Measurements from ENCODE around the gene INPP5D.
"Not testable (repeated sequence)": the region's sequence is repeated elsewhere in the genome, so short reads cannot be mapped to it uniquely, and the experiment has no call there.

The INPP5D gene

DNA sequence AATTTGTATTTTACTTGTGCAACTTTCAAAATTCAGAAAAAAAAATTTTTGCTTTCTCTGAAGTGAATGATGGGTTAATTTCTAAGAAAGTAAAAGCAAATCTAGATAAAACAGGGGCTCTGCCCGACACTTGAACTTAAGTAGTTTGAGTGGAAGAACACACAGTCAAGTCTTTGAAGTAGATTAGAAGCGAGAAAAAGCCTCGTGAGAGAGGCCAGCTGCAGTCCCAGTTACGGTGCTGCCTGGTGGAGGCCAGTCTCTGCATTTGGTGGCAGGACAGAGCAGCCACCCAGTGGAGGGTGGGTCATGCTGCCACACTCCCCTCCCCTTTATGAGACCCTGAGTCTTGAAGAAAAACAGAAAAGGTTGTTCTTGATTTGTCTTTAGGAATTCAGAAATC lies 81.8 kb downstream of the INPP5D start:
- DNase-seq (ENCODE audit: low read depth, low spot score) = no peak

DNA sequence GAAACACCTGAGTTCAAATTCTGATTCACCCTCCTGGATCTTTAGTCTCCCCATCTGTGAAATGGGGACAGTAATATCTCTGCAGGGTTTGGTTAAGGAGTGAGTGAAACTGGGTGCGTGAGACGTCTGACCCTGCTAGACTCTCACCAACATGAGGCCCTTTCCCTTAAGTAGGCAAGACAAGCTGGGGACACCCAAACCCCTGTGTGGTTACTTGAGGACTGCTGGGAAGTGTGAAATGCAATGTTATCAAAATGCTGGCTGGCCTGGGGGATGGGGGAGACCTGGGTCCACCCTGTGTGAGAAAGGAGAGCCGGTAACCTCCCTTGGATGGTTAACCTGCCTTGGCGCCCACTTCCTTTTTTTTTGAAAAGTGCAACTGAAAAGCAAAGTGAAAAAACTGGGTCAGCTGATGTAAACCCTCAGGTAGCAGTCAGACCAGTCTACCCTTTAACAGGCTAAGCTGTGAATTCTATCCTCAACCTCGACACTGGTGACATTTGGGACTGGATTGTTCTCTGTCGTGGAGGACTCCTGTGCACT lies 82.3 kb downstream of the INPP5D start:
- no peak for DNase-seq (ENCODE audit: low read depth, low spot score)

DNA sequence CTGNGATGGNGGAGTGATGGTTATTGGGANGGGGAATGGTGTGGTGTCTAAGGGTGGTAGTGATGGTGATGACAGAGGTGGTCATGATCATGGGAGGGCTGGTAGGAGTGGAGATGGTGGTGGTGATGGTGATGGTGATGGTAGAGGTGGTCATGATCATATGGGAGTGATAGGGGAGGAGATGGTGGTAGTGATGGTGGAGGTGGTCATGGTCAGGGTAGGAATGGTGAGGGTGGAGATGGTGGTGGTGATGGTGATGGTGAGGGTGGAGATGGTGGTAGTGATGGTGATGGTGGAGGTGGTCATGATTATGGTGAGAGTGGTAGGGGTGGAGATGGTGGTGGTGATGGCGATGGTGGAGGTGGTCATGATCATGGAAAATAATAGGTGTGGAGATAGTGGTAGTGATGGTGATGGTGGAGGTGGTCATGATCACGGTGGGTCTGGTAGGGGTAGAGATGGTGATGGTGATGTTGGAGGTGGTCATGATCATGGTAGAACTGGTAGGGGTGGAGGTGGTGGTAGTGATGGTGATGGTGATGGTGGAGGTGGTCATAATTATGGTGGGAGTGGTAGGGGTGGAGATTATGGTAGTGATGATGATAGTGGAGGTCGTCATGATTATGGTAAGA lies 83.7 kb downstream of the INPP5D start:
- DNase-seq (ENCODE audit: low read depth, low spot score) = no peak

DNA sequence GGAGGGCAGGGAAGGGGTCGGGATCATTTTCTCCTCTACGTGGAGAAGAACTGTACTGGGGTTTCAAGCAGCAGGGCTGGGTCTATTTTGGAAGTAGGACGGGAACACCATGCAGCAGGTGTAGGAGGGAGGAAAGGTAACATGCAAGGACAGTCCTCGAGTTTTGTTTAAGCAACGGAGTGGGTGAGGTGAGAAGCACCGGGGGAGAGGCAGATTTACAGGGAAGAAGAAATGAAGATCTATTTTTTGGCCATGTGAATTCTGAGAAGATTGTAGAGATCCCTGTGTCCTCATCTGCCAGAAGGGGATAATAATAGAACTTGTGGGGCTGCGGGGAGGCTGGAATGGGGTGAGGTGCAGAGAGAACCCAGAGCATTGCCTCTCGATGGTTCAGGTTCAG lies 85.6 kb downstream of the INPP5D start:
- no peak for DNase-seq (ENCODE audit: low read depth, low spot score)

DNA sequence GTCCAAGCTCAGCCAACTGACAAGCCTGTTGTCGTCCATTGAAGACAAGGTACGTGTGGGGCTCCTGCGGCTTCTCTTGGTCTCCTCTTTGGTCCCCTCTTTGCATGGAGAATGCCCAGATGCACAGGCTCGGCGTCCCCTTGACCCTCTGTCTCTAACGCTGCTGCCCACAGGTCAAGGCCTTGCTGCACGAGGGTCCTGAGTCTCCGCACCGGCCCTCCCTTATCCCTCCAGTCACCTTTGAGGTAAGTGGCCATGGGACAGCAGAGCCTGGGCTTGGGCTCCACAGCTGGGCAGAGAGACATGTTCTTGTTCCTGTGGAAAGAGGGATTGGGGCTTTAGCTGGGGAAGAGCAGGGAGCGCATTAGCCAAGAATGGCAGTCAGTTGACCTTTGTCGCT lies 86.1 kb downstream of the INPP5D start:
- DNase-seq (ENCODE audit: low read depth, low spot score) = no peak

DNA sequence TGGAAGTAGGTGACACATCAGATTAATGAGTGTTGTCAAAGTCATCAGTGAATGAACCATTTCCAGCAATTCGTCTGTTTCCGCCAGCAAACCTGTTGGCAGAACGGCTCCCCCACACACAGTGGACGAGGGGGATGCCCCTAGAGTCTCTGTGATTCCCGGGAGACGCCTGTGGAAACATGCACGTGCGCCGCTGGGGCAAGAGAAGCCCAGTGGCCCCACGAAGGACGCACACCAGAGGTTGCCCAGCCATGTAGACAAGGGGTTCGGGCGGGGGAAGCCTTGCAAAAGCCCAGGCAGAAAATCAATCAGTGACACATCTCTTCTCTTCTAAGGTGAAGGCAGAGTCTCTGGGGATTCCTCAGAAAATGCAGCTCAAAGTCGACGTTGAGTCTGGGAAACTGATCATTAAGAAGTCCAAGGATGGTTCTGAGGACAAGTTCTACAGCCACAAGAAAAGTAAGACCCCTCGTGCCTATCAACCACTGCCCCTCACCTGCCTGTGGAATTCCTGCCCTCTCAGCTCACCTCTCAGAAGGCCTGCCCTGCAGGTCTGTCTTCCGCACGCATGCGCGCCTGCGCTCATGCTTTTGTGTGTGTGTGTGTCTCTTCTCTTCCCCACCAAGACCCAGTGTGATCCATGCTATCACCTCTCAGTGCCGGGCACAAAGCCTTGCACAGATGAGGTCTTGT lies 87.1 kb downstream of the INPP5D start:
- DNase-seq (ENCODE audit: low read depth, low spot score) = no peak

DNA sequence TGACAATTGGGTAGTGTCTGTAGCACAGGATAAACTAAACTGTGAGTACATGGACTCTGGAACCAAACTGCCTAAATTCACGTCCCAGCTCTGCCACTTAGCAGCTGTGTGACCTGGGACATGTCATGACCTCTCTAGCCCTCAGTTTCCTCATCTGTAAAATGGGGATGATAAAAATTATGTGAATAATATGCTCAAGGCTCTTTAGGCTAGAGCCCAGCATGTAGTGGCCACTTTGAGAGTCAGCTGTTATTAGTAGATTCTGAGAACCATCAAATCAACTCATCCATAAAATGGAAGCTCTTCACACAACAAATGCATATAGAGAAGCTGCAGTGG lies 87.7 kb downstream of the INPP5D start:
- DNase-seq (ENCODE audit: low read depth, low spot score) = no peak

DNA sequence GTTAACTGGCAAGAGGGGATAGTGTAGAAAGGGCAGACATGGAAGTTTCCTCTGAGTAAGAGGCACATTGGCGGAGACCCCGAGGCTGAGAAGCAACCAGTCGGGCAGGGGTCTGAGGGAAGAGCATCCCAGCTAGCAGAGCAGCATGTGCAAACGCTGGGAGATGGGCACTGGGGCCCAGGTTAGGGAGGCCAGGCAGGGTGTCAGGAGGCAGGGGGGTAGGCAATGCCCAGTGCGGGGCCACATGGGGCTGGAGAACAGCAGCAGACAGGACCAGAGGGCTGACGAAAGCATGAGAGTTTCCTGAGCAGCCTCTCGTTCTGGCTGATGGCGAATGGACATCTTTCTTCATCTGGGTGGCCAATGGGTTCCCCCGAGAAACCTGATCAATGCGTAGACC lies 88.2 kb downstream of the INPP5D start:
- no peak for DNase-seq (ENCODE audit: low read depth, low spot score)

DNA sequence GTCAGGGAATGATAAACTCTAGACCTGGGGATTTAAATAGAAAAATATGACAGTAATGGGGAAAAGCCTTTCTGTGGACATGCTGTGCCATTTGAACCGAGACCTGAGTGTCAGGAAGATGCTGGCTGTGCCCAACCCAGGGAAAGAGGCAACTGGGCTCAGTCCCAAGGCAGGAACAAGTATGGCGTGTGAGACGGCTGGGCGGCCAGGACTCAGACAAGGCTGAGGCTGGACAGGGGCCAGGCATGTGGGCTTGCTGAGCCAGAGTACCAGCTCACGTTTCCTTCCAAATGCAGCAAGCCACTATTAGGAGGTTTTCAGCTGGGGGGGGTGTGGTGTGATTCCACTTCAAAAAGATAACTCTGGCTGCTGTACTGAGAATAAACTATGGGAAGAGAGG lies 92.4 kb downstream of the INPP5D start:
- peak; percentile 86 for DNase-seq (ENCODE audit: low read depth, low spot score)

DNA sequence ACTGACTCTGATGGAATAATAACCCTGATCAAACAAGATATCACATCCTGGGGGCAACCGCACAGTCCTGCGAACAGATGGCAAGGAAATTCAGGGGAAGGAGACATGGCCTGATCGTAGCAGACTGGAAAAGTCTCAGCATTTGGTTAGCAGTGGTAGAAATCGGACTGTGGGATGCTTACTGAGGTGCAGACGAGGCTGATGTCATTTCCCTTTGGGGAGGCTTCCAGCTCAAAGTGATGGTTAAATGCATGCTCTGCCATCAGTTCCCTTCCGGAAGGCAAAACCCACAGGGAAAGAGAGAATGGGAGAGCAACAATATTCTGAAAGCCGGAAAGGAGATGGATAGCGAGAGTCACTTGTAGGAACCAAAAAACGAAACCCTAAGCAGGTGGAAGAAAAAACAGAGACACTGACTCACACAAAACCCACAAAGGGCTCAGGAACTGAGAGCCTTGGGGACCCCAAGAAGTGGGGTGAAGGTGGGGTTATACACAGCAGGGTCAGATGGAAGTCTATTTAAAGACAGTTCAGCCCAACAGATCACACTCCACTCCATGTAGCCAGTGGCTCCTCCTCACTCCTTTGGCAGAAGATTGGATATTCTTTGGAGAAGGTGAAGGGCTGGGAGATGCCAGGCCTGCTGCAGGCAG lies 93.1 kb downstream of the INPP5D start:
- DNase-seq (ENCODE audit: low read depth, low spot score) = no peak

DNA sequence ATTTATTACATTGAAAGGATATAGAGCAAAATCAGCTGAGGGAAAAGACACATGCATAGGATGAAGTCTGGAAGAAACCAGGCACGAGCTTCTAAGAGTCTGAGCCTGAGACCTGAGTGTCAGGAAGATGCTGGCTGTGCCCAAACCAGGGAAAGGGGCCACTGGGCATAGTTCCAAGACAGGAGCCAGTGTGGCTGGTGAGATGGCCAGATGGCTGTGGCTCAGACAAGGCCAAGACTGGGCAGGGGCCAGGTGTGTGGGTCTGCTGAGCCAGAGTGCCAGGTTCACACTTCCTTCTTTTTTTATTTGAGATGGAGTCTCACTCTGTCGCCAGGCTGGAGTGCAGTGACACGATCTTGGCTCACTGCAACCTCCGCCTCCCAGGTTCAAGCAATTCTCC lies 95.9 kb downstream of the INPP5D start:
- no peak for DNase-seq (ENCODE audit: low read depth, low spot score)

DNA sequence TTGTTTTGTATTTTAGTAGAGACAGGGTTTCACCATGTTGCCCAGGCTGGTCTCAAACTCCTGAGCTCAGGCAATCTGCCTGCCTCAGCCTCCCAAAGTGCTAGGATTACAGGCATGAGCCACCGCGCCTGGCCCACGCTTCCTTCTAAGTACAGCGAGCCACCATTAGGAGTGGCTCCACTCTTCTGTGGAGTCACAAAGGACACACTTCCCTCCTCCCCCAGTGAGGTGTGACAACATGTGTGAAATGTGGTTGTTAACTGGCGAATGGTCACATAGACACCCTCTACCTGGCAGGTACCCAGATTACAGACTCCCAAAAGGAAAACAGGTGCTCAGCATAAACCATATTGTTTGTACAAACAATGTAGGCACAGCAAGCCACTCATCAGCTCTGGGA lies 96.3 kb downstream of the INPP5D start:
- not testable (repeated sequence) for DNase-seq (ENCODE audit: low read depth, low spot score)

DNA sequence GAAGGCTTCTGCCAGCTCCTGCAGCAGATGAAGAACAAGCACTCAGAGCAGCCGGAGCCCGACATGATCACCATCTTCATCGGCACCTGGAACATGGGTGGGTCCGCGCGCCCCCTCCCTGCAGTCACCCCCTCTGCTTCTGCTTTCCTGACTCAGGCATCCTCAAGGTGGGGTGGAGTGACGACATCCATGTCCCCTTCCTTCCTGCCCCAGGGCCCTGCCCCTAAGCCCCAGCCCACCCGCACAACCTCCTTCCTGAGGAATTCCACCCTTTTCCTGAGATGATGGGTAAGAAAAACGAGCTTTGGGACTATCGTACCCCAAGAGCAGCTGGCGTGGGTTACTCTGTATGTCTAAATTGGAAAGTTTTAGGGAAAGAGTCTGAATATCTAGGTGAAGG lies 101.6 kb downstream of the INPP5D start:
- DNase-seq (ENCODE audit: low read depth, low spot score) = no peak

DNA sequence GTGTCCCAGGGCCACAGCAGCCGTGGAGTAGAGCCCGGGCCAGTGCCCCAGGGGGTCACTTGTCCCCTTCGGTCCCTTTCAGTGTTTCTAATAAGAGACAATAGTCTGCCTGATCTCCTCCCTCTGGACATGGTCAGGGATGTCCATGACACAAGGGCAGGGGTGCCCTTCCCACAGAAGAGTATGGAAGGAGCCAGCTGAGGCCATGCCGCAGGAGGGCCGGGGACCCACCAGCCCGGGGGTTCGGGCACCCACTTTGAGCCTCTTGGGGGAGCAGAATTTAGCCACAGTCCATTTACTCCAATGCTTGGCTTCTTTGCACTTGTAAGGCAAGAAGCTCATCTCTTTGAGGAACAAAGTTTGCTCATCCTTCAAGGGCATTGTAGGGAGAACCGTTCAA lies 102.6 kb downstream of the INPP5D start:
- no peak for DNase-seq (ENCODE audit: low read depth, low spot score)

DNA sequence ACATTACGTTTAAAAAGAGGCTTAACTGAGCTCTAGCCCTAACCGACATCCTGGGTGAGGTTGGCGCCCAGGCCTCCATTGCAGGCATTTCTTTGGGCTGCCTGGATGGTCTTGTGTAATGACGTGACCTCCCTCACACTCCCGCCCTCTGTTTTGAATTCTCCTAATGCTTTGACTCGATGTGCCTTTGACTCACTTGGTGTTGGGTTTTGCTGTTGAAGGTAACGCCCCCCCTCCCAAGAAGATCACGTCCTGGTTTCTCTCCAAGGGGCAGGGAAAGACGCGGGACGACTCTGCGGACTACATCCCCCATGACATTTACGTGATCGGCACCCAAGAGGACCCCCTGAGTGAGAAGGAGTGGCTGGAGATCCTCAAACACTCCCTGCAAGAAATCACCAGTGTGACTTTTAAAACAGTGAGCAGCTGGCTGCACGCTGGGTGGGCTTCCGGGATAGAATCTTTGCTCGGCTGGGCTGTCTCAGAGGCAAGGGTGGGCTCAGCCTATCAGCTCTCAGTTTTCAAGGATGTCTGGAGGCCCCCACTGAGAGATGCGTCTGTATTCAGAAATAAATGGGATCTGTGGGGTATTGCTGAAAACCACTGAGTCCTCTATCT lies 103.5 kb downstream of the INPP5D start:
- no peak for DNase-seq (ENCODE audit: low read depth, low spot score)

DNA sequence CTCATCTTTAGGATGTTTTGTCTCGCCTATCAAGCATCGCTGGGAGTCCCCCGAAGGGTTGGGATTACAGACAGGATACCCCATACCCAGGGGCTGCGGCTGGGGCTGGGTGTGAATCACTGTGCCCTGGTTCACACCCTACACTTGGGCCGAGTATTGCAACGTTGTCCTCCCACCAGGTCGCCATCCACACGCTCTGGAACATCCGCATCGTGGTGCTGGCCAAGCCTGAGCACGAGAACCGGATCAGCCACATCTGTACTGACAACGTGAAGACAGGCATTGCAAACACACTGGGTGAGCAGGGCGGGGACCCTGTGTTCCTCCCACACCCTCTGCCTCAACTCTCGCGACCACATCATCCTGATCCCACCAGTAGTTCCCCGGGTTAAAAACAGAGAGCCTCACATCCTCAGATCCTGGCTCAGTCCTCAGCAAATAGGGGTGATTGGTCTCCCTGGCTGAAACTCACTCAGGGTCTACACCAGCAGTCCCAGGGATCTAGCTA lies 104.0 kb downstream of the INPP5D start:
- DNase-seq (ENCODE audit: low read depth, low spot score) = no peak

DNA sequence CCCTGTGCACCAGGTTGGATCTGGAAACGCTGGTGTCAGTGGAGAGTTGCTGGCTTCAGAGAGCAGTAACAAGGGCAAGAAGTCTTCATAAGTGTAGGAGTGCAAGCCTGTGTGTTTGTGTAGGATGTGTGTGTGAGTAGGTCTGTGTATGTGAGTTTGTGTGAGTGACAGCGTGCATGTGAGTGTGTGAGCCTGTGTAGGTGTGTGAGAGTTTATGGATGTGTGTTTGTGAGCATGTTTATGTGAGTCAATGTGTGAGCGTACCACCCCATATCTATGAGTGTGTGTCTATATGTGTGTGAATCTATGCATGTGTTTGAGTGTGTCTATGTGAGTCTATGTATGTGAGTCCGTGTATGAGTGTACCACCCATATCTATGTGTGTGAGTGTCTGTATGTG lies 104.8 kb downstream of the INPP5D start:
- no peak for DNase-seq (ENCODE audit: low read depth, low spot score)

DNA sequence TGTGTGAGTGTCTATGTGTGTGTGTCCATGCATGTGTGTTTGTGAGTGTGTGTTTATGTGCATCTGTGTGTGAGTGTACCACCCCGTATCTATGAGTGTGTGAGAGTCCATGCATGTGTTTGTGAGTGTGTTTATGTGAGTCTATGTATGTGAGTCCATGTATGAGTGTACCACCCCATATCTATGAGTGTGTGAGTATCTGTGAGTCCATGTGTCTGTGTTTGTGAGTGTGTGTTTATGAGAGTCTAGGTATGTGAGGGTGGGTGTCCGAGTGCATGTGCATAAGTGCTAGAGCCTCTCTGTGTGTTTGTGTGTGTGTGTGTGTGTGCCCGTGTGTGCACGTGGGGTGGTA lies 105.4 kb downstream of the INPP5D start:
- DNase-seq (ENCODE audit: low read depth, low spot score) = no peak

DNA sequence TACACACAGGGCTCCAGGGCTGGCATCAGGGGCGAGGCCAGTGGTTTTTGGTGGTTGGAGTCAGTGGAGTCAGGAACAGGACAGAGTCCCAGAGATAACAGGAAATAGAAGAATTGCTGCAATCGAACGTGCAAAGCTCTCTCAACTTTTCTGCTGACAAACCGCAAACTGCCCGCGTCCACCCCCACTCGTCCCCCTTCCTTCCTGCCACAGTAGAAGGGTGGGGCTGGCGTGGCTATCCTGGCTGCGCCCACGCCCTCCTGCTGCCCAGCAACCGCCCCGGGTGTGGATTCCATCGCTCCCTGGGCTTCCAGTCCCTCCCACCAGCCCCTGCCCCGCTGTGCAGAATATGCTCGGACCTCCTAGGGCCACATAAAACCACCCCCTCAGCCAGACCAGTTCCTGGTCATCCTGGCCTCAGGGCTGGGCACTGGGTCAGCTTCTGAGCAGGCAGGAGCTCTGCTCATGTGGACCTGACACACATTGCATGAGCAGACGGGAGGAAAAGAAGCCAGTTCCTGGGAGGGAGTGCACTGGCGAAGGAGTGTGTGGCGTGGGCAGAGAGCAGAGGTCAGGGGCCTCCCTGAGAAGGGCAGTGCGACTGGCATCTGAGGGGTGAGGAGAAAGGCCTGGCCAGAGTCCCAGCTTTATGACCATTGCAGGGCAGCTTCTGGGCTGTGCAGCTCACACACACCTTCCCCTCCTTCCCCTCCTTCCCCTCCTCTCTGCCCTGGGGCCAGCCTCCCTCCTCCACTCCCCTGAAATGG lies 105.9 kb downstream of the INPP5D start:
- no peak for DNase-seq (ENCODE audit: low read depth, low spot score)

DNA sequence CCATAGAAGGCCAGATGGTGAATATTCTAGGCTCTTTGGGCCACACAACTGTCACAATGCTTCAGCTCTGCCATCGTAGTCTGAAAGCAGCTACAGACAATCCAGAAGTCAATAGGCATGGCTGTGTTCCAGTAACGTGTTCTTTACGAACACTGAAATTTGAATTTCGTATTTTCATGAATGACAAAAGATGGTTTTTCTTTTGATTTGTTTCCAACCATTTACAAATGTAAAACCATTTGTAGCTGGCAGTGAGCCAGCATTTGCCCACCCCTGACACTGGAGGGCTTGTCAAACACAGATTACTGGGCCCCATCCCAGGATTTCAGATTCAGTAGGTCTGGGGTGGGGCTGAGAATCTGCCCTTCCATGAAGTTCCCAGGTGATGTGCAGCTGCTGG lies 108.3 kb downstream of the INPP5D start:
- no peak for DNase-seq (ENCODE audit: low read depth, low spot score)

DNA sequence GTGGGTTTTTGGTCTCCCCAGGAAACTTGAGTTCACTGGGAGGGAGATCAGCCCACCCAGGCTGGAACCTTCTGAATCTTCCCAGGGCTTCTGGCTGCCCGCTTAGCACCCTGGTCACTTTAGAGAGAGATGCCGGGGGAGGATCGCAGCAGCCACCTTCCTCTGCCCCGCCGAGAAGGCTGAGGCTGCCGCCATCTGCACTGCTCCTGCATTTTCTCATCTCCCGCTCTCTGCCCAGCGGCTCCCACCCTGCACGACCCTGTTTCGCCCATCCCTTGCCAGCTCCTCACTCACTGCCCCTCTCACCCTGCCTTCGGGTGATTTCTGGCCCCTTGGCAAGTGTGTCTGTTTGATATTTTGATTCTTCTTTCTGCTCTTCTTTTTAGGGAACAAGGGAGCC lies 108.8 kb downstream of the INPP5D start:
- peak; percentile 31 for DNase-seq (ENCODE audit: low read depth, low spot score)

DNA sequence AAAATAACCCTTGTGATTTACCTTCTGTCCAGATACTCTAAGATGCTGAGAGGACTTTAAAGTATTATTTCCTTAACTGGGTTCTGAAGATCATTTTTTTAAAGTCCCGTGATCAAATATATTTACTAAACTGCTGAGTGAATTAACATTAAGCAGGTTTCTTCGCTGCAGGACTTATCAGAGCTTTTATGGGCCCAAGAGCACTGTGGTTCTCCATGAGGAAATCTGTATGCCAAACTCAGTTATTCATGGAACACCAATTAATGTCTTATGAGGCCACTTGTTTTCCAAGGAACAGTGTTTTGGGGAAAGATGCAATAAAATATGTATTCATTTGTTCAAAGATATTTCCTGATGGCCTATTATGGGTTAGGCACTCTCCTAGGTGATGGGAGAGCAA lies 111.2 kb downstream of the INPP5D start:
- no peak for DNase-seq (ENCODE audit: low read depth, low spot score)

Measured in astrocyte of the hippocampus (primary cell).